Karpas-422 (cell line): ENCODE results near the gene PRAMEF11. TPM values are rescaled to one million over a fixed set of nuclear protein-coding genes. Genes with fewer than 3 reads are reported as not detected.
"Not testable (repeated sequence)": the region's sequence is repeated elsewhere in the genome, so short reads cannot be mapped to it uniquely, and the experiment has no call there.

Experiments used
- DNase-seq: peaks from one replicate; pipeline ENCODE4 v3.0.0-alpha.2; 2015
- H2AFZ ChIP-seq: fragments of 200-600 bp; sonication (generic); 2 replicates; pipeline ENCODE4 v1.6.1; 2014; ENCODE audit warnings: antibody characterized with exemption, low read length, mixed read lengths
- H3K27ac ChIP-seq: fragments of 200-600 bp; sonication (generic); 2 replicates; pipeline ENCODE4 v1.5.1; 2014; ENCODE audit warnings: mild to moderate bottlenecking, low read length, moderate library complexity
- H3K27me3 ChIP-seq: fragments of 200-600 bp; sonication (generic); 2 replicates; pipeline ENCODE4 v1.6.1; 2014; ENCODE audit warnings: low read length, mixed read lengths
- H3K36me3 ChIP-seq: fragments of 200-600 bp; sonication (generic); 2 replicates; pipeline ENCODE4 v1.6.1; 2014; ENCODE audit warnings: low read length, mixed read lengths; ENCODE audit not compliant: insufficient read depth
- H3K4me1 ChIP-seq: fragments of 200-600 bp; sonication (generic); 2 replicates; pipeline ENCODE4 v1.6.1; 2014; ENCODE audit warnings: mild to moderate bottlenecking, low read length, mixed read lengths
- H3K4me2 ChIP-seq: fragments of 200-600 bp; sonication (generic); 2 replicates; pipeline ENCODE4 v1.6.1; 2014; ENCODE audit warnings: low read length, low read depth, mild to moderate bottlenecking; ENCODE audit not compliant: poor library complexity, severe bottlenecking
- H3K4me3 ChIP-seq: fragments of 200-600 bp; sonication (generic); 2 replicates; pipeline ENCODE4 v1.5.1; 2014; ENCODE audit warnings: mild to moderate bottlenecking, antibody characterized with exemption, low read length, mixed read lengths
- H3K79me2 ChIP-seq: fragments of 200-600 bp; sonication (generic); 2 replicates; pipeline ENCODE4 v1.6.1; 2014; ENCODE audit warnings: mild to moderate bottlenecking, low read length, mixed read lengths
- H3K9ac ChIP-seq: fragments of 200-600 bp; sonication (generic); 2 replicates; pipeline ENCODE4 v1.6.0; 2014; ENCODE audit warnings: low read length
- H3K9me2 ChIP-seq: fragments of 200-600 bp; sonication (generic), shearing (Covaris generic); replicated peaks from 2 replicates; pipeline ENCODE4 v1.6.0; 2014; ENCODE audit warnings: mild to moderate bottlenecking, low read length, moderate library complexity; ENCODE audit not compliant: insufficient read depth
- H3K9me3 ChIP-seq: fragments of 300-700, 200-600 bp; sonication (generic); 2 replicates; pipeline ENCODE4 v1.6.1; 2014; ENCODE audit warnings: low read length, mixed read lengths
- H4K20me1 ChIP-seq: fragments of 200-600 bp; sonication (generic); 2 replicates; pipeline ENCODE4 v1.6.1; 2014; ENCODE audit warnings: mild to moderate bottlenecking, antibody characterized with exemption, low read length, low read depth; ENCODE audit not compliant: insufficient read depth
- total RNA-seq: library from RNA; depleted of rRNA; stranded (reverse); fragments of >200 nt; shearing (Covaris generic); gene quantifications from 2 replicates; pipeline ENCODE4 v1.2.3, GENCODE V29; 2014; ENCODE audit warnings: low replicate concordance

The PRAMEF11 gene
- total RNA-seq, 1 experiment from 2014 or later, result not detected

- no peak overlapping the region for H3K9ac ChIP-seq
- H3K36me3 ChIP-seq, result no peaks in the 10 kb centered on the region
Measured at GRCh38 chr1:12811409-12811784, 19.8 kb downstream of the PRAMEF11 start.

GRCh38 chr1:12810691-12811408 is 20.4 kb downstream of the PRAMEF11 start:
- no peaks in the 10 kb centered on the region for H3K79me2 ChIP-seq
- no peak overlapping the region for H3K4me2 ChIP-seq
- H3K4me1 ChIP-seq, result no peaks in the 10 kb centered on the region
- no peak overlapping the region for H3K4me3 ChIP-seq
- no peak overlapping the region for H3K27ac ChIP-seq
- DNase-seq, result no peak
- no peaks in the 10 kb centered on the region for H3K9me3 ChIP-seq
- H3K27me3 ChIP-seq, result no peaks in the 10 kb centered on the region
- H3K36me3 ChIP-seq, result no peaks in the 10 kb centered on the region
- no peak overlapping the region for H3K9ac ChIP-seq
- H4K20me1 ChIP-seq, result no peaks in the 10 kb centered on the region
- H3K9me2 ChIP-seq, result no peaks in the 10 kb centered on the region
- H2AFZ ChIP-seq, result no peak overlapping the region

More at GRCh38 chr1:12811409-12811784, 19.8 kb downstream of the PRAMEF11 start:
- Histone ChIP-seq H3K4me2 (no peak overlapping the region), H3K4me3 (no peak overlapping the region), H3K9me2 (no peaks in the 10 kb centered on the region), H3K4me1 (no peaks in the 10 kb centered on the region), H3K9me3 (no peaks in the 10 kb centered on the region), H2AFZ (no peak overlapping the region), H4K20me1 (no peaks in the 10 kb centered on the region), H3K79me2 (no peaks in the 10 kb centered on the region), H3K27ac (no peak overlapping the region), H3K27me3 (no peaks in the 10 kb centered on the region)
- DNase-seq, result no peak

GRCh38 chr1:12809933-12810332 is 21.3 kb downstream of the PRAMEF11 start:
- Histone ChIP-seq H4K20me1 (no peaks in the 10 kb centered on the region), H3K36me3 (no peaks in the 10 kb centered on the region), H3K4me1 (no peaks in the 10 kb centered on the region), H3K4me2 (no peak overlapping the region), H3K79me2 (no peaks in the 10 kb centered on the region), H3K4me3 (no peak overlapping the region), H3K9me2 (no peaks in the 10 kb centered on the region), H3K9ac (no peak overlapping the region), H3K9me3 (no peaks in the 10 kb centered on the region), H2AFZ (no peak overlapping the region), H3K27ac (no peak overlapping the region), H3K27me3 (no peaks in the 10 kb centered on the region)
- no peak for DNase-seq

- Histone ChIP-seq H3K9me3 (no peaks in the 10 kb centered on the region), H3K4me1 (no peaks in the 10 kb centered on the region), H3K27ac (no peak overlapping the region), H4K20me1 (no peaks in the 10 kb centered on the region), H3K9me2 (no peaks in the 10 kb centered on the region), H3K36me3 (no peaks in the 10 kb centered on the region), H3K79me2 (no peaks in the 10 kb centered on the region), H3K27me3 (no peaks in the 10 kb centered on the region), H3K4me2 (no peak overlapping the region), H3K4me3 (no peak overlapping the region), H2AFZ (no peak overlapping the region), H3K9ac (no peak overlapping the region)
- no peak for DNase-seq
Measured at GRCh38 chr1:12799730-12800129, 31.5 kb downstream of the PRAMEF11 start.

GRCh38 chr1:12798911-12799310 is 32.3 kb downstream of the PRAMEF11 start:
- no peaks in the 10 kb centered on the region for H3K9me3 ChIP-seq
- no peak for DNase-seq
- no peaks in the 10 kb centered on the region for H3K79me2 ChIP-seq
- no peak overlapping the region for H3K4me2 ChIP-seq
- H3K27me3 ChIP-seq, result no peaks in the 10 kb centered on the region
- H4K20me1 ChIP-seq, result no peaks in the 10 kb centered on the region
- H3K27ac ChIP-seq, result no peak overlapping the region
- no peak overlapping the region for H3K9ac ChIP-seq
- H3K36me3 ChIP-seq, result no peaks in the 10 kb centered on the region
- no peaks in the 10 kb centered on the region for H3K4me1 ChIP-seq
- H3K4me3 ChIP-seq, result no peak overlapping the region
- no peaks in the 10 kb centered on the region for H3K9me2 ChIP-seq
- no peak overlapping the region for H2AFZ ChIP-seq

- not testable (repeated sequence) for DNase-seq, H3K4me1 ChIP-seq, H3K27ac ChIP-seq, H3K9ac ChIP-seq, H3K79me2 ChIP-seq, H3K27me3 ChIP-seq, H2AFZ ChIP-seq, H3K36me3 ChIP-seq, H3K9me2 ChIP-seq, H3K9me3 ChIP-seq, H3K4me2 ChIP-seq, H4K20me1 ChIP-seq, H3K4me3 ChIP-seq
Measured at GRCh38 chr1:12791097-12791496, 40.1 kb downstream of the PRAMEF11 start, which contains the start of gene PRAMEF1. Gene PRAMEF1, plus strand, starts transcription at chr1:12791397. Its CDS starts 1,831 bp downstream, at chr1:12793228.

GRCh38 chr1:12784729-12785128 is 46.5 kb downstream of the PRAMEF11 start:
- not testable (repeated sequence) for H3K36me3 ChIP-seq, H3K9me3 ChIP-seq, H3K4me1 ChIP-seq, H3K4me2 ChIP-seq, H3K9me2 ChIP-seq, H3K27me3 ChIP-seq, H4K20me1 ChIP-seq, H3K4me3 ChIP-seq, H2AFZ ChIP-seq, H3K27ac ChIP-seq, H3K79me2 ChIP-seq, H3K9ac ChIP-seq
- DNase-seq, result peak; percentile 41

- H3K4me1 ChIP-seq, H3K36me3 ChIP-seq, H3K9me3 ChIP-seq, H3K4me2 ChIP-seq, H4K20me1 ChIP-seq, H3K4me3 ChIP-seq, H2AFZ ChIP-seq, H3K27me3 ChIP-seq, H3K9me2 ChIP-seq, H3K79me2 ChIP-seq, H3K27ac ChIP-seq, H3K9ac ChIP-seq: not testable (repeated sequence)
- peak; percentile 76 for DNase-seq
Measured at GRCh38 chr1:12783783-12784182, 47.4 kb downstream of the PRAMEF11 start.
